MCF 10A (cell line): ENCODE results near the gene CAMSAP2. TPM values are rescaled to one million over a fixed set of nuclear protein-coding genes. Genes with fewer than 3 reads are reported as not detected.
"Not testable (repeated sequence)": the region's sequence is repeated elsewhere in the genome, so short reads cannot be mapped to it uniquely, and the experiment has no call there.

Experiments used
- BruUV-seq: library from RNA; stranded (reverse); fragments of 400-500 nt; replicated peaks from 2 replicates; lab custom pipeline; 2021; lab: Mats Ljungman, UMichigan
- CTCF ChIA-PET: fragments of 300-600 bp; sonication (Branson Sonifier 250); formaldehyde crosslinking; extraction: SDS; loops from one replicate; lab custom pipeline; 2021; ENCODE audit warnings: antibody characterized with exemption, inconsistent platforms; lab: Yijun Ruan, JAX
- POLR2A ChIA-PET: fragments of 300-600, 350-650 bp; sonication (Branson Sonifier 250); formaldehyde crosslinking; extraction: SDS; loops from one replicate; lab custom pipeline; 2020; ENCODE audit warnings: antibody characterized with exemption, inconsistent platforms; lab: Yijun Ruan, JAX
- DNase-seq: peaks from one replicate; pipeline ENCODE4 v3.0.0-alpha.2; 2018; ENCODE audit not compliant: unreplicated experiment
- H3K27ac Mint-ChIP-seq: one replicate; pipeline ENCODE4 v1.8.0; 2022; ENCODE audit warnings: mild to moderate bottlenecking, low read depth, mixed read lengths; ENCODE audit not compliant: unreplicated experiment
- H3K27me3 Mint-ChIP-seq: one replicate; pipeline ENCODE4 v1.8.0; 2022; ENCODE audit warnings: mixed read lengths; ENCODE audit not compliant: insufficient read depth, unreplicated experiment
- H3K36me3 Mint-ChIP-seq: one replicate; pipeline ENCODE4 v1.8.0; 2022; ENCODE audit warnings: mild to moderate bottlenecking, moderate library complexity, mixed read lengths; ENCODE audit not compliant: insufficient read depth, unreplicated experiment
- H3K4me1 Mint-ChIP-seq: one replicate; pipeline ENCODE4 v1.8.0; 2022; ENCODE audit warnings: mixed read lengths; ENCODE audit not compliant: insufficient read depth, unreplicated experiment
- H3K4me3 Mint-ChIP-seq: one replicate; pipeline ENCODE4 v1.8.0; 2022; ENCODE audit warnings: mild to moderate bottlenecking, moderate library complexity, mixed read lengths; ENCODE audit not compliant: unreplicated experiment
- H3K9me3 Mint-ChIP-seq: one replicate; pipeline ENCODE4 v1.8.0; 2022; ENCODE audit warnings: mixed read lengths; ENCODE audit not compliant: unreplicated experiment
- intact Hi-C: fragments of 100-400 bp; cut with micrococcal nuclease; formaldehyde crosslinking; loops from 2 replicates; pipeline ENCODE4 v1.14.1; 2022
- total RNA-seq: library from RNA; stranded (reverse); gene quantifications from 2 replicates; pipeline ENCODE4 v1.2.3, GENCODE V29; 2022
- TF ChIP-seq, protein P1 (sequence below): fragments of 200-600 bp; IDR thresholded peaks from one replicate; pipeline ENCODE4 v1.8.0; 2022; ENCODE audit warnings: antibody characterized with exemption, mild to moderate bottlenecking; ENCODE audit not compliant: unreplicated experiment

CAMSAP2 gene
- total RNA-seq, 1 experiment from 2014 or later: 209 TPM

DNA sequence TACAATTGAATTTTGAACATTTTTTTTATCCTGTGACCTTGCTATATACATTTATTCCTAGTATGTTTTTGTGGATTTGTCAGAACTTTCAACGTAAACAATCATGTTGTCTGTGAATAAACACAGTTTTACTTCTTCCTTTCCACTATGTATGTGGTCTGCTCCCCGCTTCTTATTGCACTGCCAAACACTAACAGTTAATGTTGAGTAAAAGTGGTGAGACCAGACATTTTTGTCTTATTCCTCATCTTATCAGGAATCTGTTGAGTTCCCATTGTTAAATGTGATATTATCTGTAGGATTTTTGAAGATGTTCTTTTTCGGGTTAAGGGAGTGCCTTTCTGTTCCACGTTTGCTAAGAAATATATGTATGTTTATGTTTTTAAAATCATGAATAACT, 45.9 kb downstream of the CAMSAP2 start:
- no peaks in the 10 kb centered on the region for H3K27me3 Mint-ChIP-seq
- ChIA-PET POLR2A (interaction anchor here (1.3 to 1.4 kb wide), 3 partner anchors 9 to 11 kb away, joined by 5 to 8 read pairs (median 6); no protein-coding TSS in a partner anchor), CTCF (interaction anchor here (0.6 to 1.1 kb wide), 5 partner anchors 7 to 470 kb away, joined by 3 to 4 read pairs (median 3); no protein-coding TSS in a partner anchor)
- BruUV-seq: no TSS peak
- TF ChIP-seq, protein P1, sequence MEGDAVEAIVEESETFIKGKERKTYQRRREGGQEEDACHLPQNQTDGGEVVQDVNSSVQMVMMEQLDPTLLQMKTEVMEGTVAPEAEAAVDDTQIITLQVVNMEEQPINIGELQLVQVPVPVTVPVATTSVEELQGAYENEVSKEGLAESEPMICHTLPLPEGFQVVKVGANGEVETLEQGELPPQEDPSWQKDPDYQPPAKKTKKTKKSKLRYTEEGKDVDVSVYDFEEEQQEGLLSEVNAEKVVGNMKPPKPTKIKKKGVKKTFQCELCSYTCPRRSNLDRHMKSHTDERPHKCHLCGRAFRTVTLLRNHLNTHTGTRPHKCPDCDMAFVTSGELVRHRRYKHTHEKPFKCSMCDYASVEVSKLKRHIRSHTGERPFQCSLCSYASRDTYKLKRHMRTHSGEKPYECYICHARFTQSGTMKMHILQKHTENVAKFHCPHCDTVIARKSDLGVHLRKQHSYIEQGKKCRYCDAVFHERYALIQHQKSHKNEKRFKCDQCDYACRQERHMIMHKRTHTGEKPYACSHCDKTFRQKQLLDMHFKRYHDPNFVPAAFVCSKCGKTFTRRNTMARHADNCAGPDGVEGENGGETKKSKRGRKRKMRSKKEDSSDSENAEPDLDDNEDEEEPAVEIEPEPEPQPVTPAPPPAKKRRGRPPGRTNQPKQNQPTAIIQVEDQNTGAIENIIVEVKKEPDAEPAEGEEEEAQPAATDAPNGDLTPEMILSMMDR: no peak
- peaks cover 6% of the 10 kb centered on the region for H3K9me3 Mint-ChIP-seq
- no peak overlapping the region for H3K4me3 Mint-ChIP-seq
- H3K36me3 Mint-ChIP-seq: peaks cover 54% of the 10 kb centered on the region
- no peak overlapping the region for H3K27ac Mint-ChIP-seq
- intact Hi-C loops: no loop called here
- DNase-seq: no peak
- peaks cover 29% of the 10 kb centered on the region for H3K4me1 Mint-ChIP-seq

DNA sequence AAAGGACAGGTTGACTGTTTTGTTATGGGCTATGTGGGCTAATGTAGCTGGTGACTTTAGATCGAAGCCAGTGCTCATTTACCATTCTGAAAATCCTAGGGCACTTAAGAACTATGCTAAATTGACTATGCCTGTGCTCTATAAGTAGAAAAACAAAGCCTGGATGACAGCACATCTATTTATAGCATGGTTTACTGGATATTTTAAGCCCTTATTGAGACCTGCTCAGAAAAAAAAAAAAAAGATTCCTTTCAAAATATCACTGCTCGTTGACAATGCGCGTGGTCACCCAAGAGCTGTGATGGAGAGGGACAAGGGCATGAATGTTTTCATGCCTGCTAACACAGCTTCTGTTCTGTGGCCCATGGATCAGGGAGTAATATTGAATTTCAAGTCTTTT, 48.1 kb downstream of the CAMSAP2 start:
- intact Hi-C loops: no loop called here
- DNase-seq: no peak
- POLR2A ChIA-PET: interaction anchor here (0.8 to 2.3 kb wide), 2 partner anchors 11 to 130 kb away, joined by 3 to 16 read pairs; no protein-coding TSS in a partner anchor
- Mint-ChIP-seq H3K27ac (no peak overlapping the region), H3K36me3 (peaks cover 57% of the 10 kb centered on the region), H3K4me3 (no peak overlapping the region), H3K4me1 (peaks cover 25% of the 10 kb centered on the region), H3K9me3 (peaks cover 6% of the 10 kb centered on the region), H3K27me3 (no peaks in the 10 kb centered on the region)
- BruUV-seq: no TSS peak
- TF ChIP-seq, protein P1: no peak
- CTCF ChIA-PET: interaction anchor here (0.9 to 1.5 kb wide), 3 partner anchors 11 to 165 kb away, joined by 3 to 10 read pairs (median 4); no protein-coding TSS in a partner anchor

DNA sequence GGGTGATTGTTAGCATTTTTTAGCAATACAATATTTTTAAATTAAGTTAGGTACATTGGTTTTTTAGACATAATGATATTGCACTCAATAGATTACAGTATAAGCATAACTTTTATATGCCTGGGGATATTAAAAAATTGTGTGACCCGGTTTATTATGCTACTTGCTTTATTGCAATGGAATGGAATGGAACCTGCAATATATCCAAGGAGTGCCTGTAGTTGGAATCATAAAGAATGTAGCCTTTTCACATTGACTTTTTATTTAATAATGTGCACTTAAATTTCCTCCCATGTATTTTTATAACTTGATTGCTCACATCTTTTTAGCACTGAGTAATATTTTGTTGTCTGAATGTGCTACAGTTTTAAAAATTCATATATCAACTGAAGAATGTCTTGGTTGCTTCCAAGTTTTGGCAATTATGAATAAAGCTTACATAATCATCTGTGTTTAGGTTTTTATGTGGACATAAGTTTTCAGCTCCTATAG, 49.2 kb downstream of the CAMSAP2 start:
- H3K36me3 Mint-ChIP-seq: peaks cover 45% of the 10 kb centered on the region
- intact Hi-C loops: no loop called here
- TF ChIP-seq, protein P1: no peak
- no peak overlapping the region for H3K4me3 Mint-ChIP-seq
- H3K4me1 Mint-ChIP-seq: peaks cover 25% of the 10 kb centered on the region
- no TSS peak for BruUV-seq
- peaks cover 6% of the 10 kb centered on the region for H3K9me3 Mint-ChIP-seq
- CTCF ChIA-PET: no interaction called here
- no peak overlapping the region for H3K27ac Mint-ChIP-seq
- no peaks in the 10 kb centered on the region for H3K27me3 Mint-ChIP-seq
- POLR2A ChIA-PET: interaction anchor here (3.5 to 9.1 kb wide), 2 partner anchors 13 to 119 kb away, joined by 19 to 79 read pairs; partner anchors contain the start of gene DDX59
- no peak for DNase-seq

DNA sequence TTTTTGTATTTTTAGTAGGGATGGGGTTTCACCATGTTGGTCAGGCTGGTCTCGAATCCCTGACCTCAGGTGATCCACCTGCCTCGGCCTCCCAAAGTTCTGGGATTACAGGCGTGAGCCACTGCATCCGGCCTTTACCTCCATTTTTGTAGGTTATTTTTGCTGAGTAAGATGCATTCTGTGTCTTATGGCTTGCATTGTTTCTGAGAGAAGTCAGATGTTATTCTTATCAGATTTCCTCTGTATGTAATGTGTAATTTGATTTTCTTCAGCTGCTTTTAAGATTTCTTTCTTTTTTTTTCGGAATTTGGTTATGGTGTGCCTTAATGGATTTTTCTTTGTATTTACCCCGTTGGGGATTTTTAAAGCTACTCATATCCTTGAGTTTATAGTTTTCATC, 52.3 kb downstream of the CAMSAP2 start:
- POLR2A ChIA-PET: interaction anchor here (0.6 to 9.1 kb wide), 10 partner anchors 11 to 1607 kb away, joined by 3 to 79 read pairs (median 5); partner anchors contain the start of genes CAMSAP2, DDX59 and KIF14
- H3K27me3 Mint-ChIP-seq, H3K4me3 Mint-ChIP-seq, H3K27ac Mint-ChIP-seq, H3K9me3 Mint-ChIP-seq, intact Hi-C loops, BruUV-seq, DNase-seq: not testable (repeated sequence)
- peaks cover 37% of the 10 kb centered on the region for H3K4me1 Mint-ChIP-seq
- H3K36me3 Mint-ChIP-seq: peaks cover 23% of the 10 kb centered on the region
- CTCF ChIA-PET: interaction anchor here (0.6 to 4.5 kb wide), 10 partner anchors 12 to 1863 kb away, joined by 3 to 29 read pairs (median 3); partner anchors contain the start of gene INAVA
